Measurements from ENCODE around the gene GNG2. TPM values are rescaled to one million over a fixed set of nuclear protein-coding genes. Genes with fewer than 3 reads are reported as not detected.

The GNG2 gene
- total and polyA plus RNA-seq, 7 donors, result 1.4 to 8.2 (median 2.1) TPM

DNA sequence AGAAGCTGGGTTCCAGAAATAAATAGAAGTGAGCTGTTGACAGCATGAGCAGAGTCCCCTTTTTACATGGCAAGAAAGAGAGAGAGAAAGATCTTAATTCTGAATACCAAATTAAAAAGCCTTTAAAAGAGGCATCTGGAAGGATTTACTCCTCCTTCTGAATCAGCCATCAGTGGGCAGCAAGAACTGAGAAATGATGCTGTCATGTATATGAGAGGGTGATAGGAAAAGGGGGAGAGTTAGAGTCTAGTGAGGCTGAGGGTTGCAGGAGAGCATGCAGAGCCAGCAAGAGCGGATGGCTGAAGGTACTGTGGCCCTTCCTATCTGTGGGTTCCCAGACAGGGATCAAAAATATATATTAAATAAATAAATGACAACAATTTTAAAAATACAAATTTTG lies 34.5 kb upstream of the GNG2 start:
- no peaks in the 10 kb centered on the region for H3K36me3 ChIP-seq (ENCODE audit: insufficient read depth in 1 of 2, low read depth in 1 of 2)
- no peaks in the 10 kb centered on the region for H3K9me3 ChIP-seq
- WGBS, 3 donors, result 88 to 96% (median 93%) methylated on average over 1 of the region's 1 CpG
- no peak for TF ChIP-seq CTCF (IDR thresholded peaks at IDR 0.05)
- ATAC-seq (no peak), DNase-seq (no peak)
- H3K4me1 ChIP-seq, result no peaks in the 10 kb centered on the region
- H3K27me3 ChIP-seq (ENCODE audit: insufficient read depth in 3 of 3, low read length in 2 of 3), result peaks cover 0 to 2% (median 0%) of the 10 kb centered on the region in 3 donors
- H3K4me3 ChIP-seq, result no peak overlapping the region
- no peak overlapping the region for H3K27ac ChIP-seq
- intact Hi-C loops (cut with DNase I), result no loop called here

DNA sequence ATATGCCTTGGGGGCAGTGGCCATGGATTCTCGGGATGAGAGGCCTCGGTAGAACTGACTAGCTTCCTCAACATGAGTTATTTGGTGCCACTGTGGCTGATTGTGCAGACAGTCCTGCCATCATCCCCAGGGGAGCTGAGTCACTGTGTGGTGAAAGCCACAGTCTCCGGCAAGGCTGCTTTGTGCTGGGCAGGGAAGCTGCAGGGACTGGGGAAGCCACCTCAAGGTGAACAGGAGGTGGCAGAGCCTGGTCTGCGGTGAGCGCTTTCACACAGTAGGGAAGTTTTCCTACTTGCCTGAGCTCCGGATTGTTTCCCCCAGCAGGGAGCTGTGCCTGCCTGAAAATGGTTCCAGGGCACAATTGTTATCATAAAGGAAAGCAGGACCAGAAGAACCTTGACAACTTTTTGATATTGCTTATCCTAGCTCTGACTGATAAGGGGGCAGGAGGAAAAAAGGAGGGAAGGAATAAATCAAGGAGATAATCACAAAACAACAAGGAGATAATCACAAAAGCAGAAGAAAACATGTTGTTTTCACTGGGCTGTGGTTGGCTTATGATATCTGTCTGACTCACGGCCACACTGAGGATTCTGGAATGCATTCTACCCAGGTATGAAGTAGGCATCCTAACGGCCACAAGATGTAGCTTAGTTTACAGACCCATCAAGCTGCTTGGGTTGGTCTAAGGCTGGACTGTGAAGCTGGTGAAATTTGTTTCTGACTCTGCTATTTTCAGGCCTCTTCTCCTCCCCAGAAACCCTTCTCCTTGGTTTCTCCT lies 32.2 kb upstream of the GNG2 start:
- no peaks in the 10 kb centered on the region for H3K36me3 ChIP-seq (ENCODE audit: insufficient read depth in 1 of 2, low read depth in 1 of 2)
- H3K27me3 ChIP-seq (ENCODE audit: insufficient read depth in 3 of 3, low read length in 2 of 3), result peaks cover 0 to 4% (median 0%) of the 10 kb centered on the region in 3 donors
- intact Hi-C loops (cut with DNase I), result no loop called here
- no peak overlapping the region for H3K4me3 ChIP-seq
- no peaks in the 10 kb centered on the region for H3K4me1 ChIP-seq
- ATAC-seq (no peak), DNase-seq (peak in 1 of 2 donors; percentile 33)
- no peak for TF ChIP-seq CTCF (IDR thresholded peaks at IDR 0.05)
- H3K9me3 ChIP-seq, result peaks cover 2% of the 10 kb centered on the region
- 61 to 73% (median 64%) methylated on average over 8 of the region's 8 CpGs for WGBS, 3 donors
- no peak overlapping the region for H3K27ac ChIP-seq

DNA sequence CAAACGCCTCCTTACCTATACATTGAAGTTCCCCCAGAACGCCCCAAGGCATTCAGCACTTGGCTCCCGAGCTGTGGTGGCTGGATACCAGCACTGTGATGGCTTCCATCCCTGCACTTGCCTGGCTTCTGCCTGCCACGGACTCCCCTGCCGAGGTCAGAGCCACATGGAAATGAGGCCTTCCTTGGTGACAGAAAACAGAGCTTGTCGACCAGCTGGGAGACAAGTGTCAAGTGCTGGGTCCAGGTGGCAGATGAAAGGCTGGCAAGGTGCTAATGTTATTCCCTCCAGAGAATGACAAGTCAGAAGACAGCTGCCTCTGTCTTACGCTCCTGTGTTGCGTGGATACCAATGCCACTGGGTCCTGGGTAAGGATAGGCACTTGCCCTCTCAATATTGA lies 26.2 kb upstream of the GNG2 start:
- intact Hi-C loops (cut with DNase I), result no loop called here
- Histone ChIP-seq H3K4me3 (no peak overlapping the region), H3K36me3 (ENCODE audit: insufficient read depth in 1 of 2, low read depth in 1 of 2) (no peaks in the 10 kb centered on the region), H3K27ac (no peak overlapping the region), H3K27me3 (ENCODE audit: insufficient read depth in 3 of 3, low read length in 2 of 3) (peaks cover 0 to 2% (median 0%) of the 10 kb centered on the region in 3 donors), H3K4me1 (no peaks in the 10 kb centered on the region), H3K9me3 (peaks cover 2% of the 10 kb centered on the region)
- no peak for TF ChIP-seq CTCF (IDR thresholded peaks at IDR 0.05)
- DNase-seq, result no peak
- 57 to 66% (median 57%) methylated on average over 8 of the region's 8 CpGs for WGBS, 3 donors
- no peak for ATAC-seq

GRCh38 chr14:51836417-51836816 lies 24.0 kb upstream of the GNG2 start:
- no peaks in the 10 kb centered on the region for H3K36me3 ChIP-seq (ENCODE audit: insufficient read depth in 1 of 2, low read depth in 1 of 2)
- TF ChIP-seq CTCF (IDR thresholded peaks at IDR 0.05), result no peak
- DNase-seq (no peak), ATAC-seq (no peak)
- H3K27ac ChIP-seq, result no peak overlapping the region
- H3K9me3 ChIP-seq, result peaks cover 2% of the 10 kb centered on the region
- intact Hi-C loops (cut with DNase I), result no loop called here
- no peak overlapping the region for H3K4me3 ChIP-seq
- H3K27me3 ChIP-seq (ENCODE audit: insufficient read depth in 3 of 3, low read length in 2 of 3), result peaks cover 0 to 2% (median 0%) of the 10 kb centered on the region in 3 donors
- no peaks in the 10 kb centered on the region for H3K4me1 ChIP-seq

All from psoas muscle (tissue), 8 donors.